ENCODE data around the gene SMC1A. TPM values are rescaled to one million over a fixed set of nuclear protein-coding genes. Genes with fewer than 3 reads are reported as not detected.

The SMC1A gene
- total RNA-seq, 1 experiment from 2014 or later: 100 TPM

- Mint-ChIP-seq H3K4me1 (no peaks in the 10 kb centered on the region), H3K27ac (no peak overlapping the region), H3K27me3 (ENCODE audit: low read depth) (0 out of 2 replicates have a peak, but pooled peaks cover 1% of the 10 kb centered on the region), H3K9me3 (peaks cover 58 to 66% of the 10 kb centered on the region in 2 experiments), H3K36me3 (ENCODE audit: insufficient read depth in 1 of 3, low read depth in 3 of 3) (peaks cover 42 to 74% (median 61%) of the 10 kb centered on the region in 3 experiments), H3K4me3 (no peak overlapping the region)
- no peak overlapping the region for H2BK20ac ChIP-seq (ENCODE audit: low read depth, low read length, poor library complexity, severe bottlenecking)
- H3K9ac ChIP-seq (ENCODE audit: extremely low read depth, insufficient read length, low read length): no peak overlapping the region
- no peak overlapping the region for H2BK120ac ChIP-seq (ENCODE audit: low read depth, low read length, poor library complexity, severe bottlenecking)
- H3K14ac ChIP-seq (ENCODE audit: insufficient read depth, low read length): no peak overlapping the region
- H3K4me2 ChIP-seq (ENCODE audit: insufficient read depth, insufficient read length, low read length): no peak overlapping the region
- H4K5ac ChIP-seq (ENCODE audit: insufficient read length, low read depth, low read length): no peak overlapping the region
- no peak overlapping the region for H3K4ac ChIP-seq (ENCODE audit: low read depth, low read length)
- WGBS (ENCODE audit: extremely low coverage, insufficient read length, low lambda C conversion rate): no CpG with 5 or more reads among the region's 2 CpGs
- H2BK5ac ChIP-seq (ENCODE audit: insufficient read length, low read length): no peak overlapping the region
- no peak overlapping the region for H4K91ac ChIP-seq (ENCODE audit: insufficient read length, low read depth, low read length)
- no peak overlapping the region for H3K56ac ChIP-seq (ENCODE audit: insufficient read length, low read depth, low read length)
- no peaks in the 10 kb centered on the region for H3K79me1 ChIP-seq (ENCODE audit: insufficient read depth, low read depth, low read length, poor library complexity, severe bottlenecking)
- no peak overlapping the region for H2AK5ac ChIP-seq (ENCODE audit: insufficient read length, low read length)
- no peak overlapping the region for H2BK15ac ChIP-seq (ENCODE audit: low read depth, low read length)
- H3K18ac ChIP-seq (ENCODE audit: insufficient read length, low read depth, low read length): no peak overlapping the region
- H2BK12ac ChIP-seq (ENCODE audit: insufficient read length, low read depth, low read length): no peak overlapping the region
- H3K27me3 ChIP-seq (ENCODE audit: insufficient read depth, low read length): no peaks in the 10 kb centered on the region
- H4K8ac ChIP-seq (replicated peaks; ENCODE audit: insufficient read length, low read depth, low read length): no peak overlapping the region
- H3K79me2 ChIP-seq (ENCODE audit: insufficient read depth, low read length): no peaks in the 10 kb centered on the region; the same call in 1 of the 2 replicates
- no peak for TF ChIP-seq CTCF (conservative IDR thresholded peaks at IDR 0.05)
- no peaks in the 10 kb centered on the region for H3K23me2 ChIP-seq (ENCODE audit: insufficient read length, low read depth, low read length, poor library complexity, severe bottlenecking)
- no peak overlapping the region for H2AFZ ChIP-seq (ENCODE audit: low read length)
- H3K9me3 ChIP-seq (ENCODE audit: control insufficient read depth, low read depth, low read length): peaks cover 39% of the 10 kb centered on the region
- H3K27ac ChIP-seq (ENCODE audit: insufficient read length, low read depth, low read length): no peak overlapping the region
- DNase-seq: no peak
- H3K23ac ChIP-seq (ENCODE audit: insufficient read length, low read depth, low read length): no peak overlapping the region
- H3K4me1 ChIP-seq (ENCODE audit: insufficient read depth, low read length): no peaks in the 10 kb centered on the region
- H4K20me1 ChIP-seq (ENCODE audit: control insufficient read depth, insufficient read depth, insufficient read length): no peaks in the 10 kb centered on the region
- H3T11ph ChIP-seq (ENCODE audit: low read length): no peak overlapping the region
Measured at GRCh38 chrX:53412446-53412845, 10.0 kb downstream of the SMC1A start.
